GM19467 (cell line): ENCODE results near the gene TRIM3.
A peak's percentile ranks its signal among the peaks of the same experiment; 100 is the strongest.

Source experiments
- ATAC-seq: cut with Tn5 transposase; IDR thresholded peaks from one replicate; pipeline ENCODE4 v1.9.1; 2021; ENCODE audit warnings: mild to moderate bottlenecking, moderate library complexity; ENCODE audit not compliant: unreplicated experiment

TRIM3 gene

GRCh38 chr11:6442441-6442840 is 31.3 kb downstream of the TRIM3 start:
- no peak for ATAC-seq

- ATAC-seq: no peak
Observed at GRCh38 chr11:6440906-6441358, 32.8 kb downstream of the TRIM3 start, which contains the start of gene HPX. Gene HPX, minus strand, starts transcription at chr11:6440987. Its CDS starts 24 bp downstream, at chr11:6440963.

- no peak for ATAC-seq
Observed at GRCh38 chr11:6438979-6439571, 34.7 kb downstream of the TRIM3 start.

GRCh38 chr11:6437993-6438392 is 35.7 kb downstream of the TRIM3 start:
- ATAC-seq: no peak

- ATAC-seq: no peak
Observed at GRCh38 chr11:6437423-6437822, 36.3 kb downstream of the TRIM3 start.

GRCh38 chr11:6433998-6434660 is 39.6 kb downstream of the TRIM3 start:
- no peak for ATAC-seq

GRCh38 chr11:6431861-6432260 is 41.9 kb downstream of the TRIM3 start:
- no peak for ATAC-seq

GRCh38 chr11:6427516-6427915 is 46.2 kb downstream of the TRIM3 start:
- no peak for ATAC-seq

GRCh38 chr11:6420677-6421076 is 53.1 kb downstream of the TRIM3 start:
- no peak for ATAC-seq

GRCh38 chr11:6419009-6419631 is 54.6 kb downstream of the TRIM3 start, which contains the start of gene APBB1:
Gene APBB1, minus strand, starts transcription at chr11:6419094. Its CDS starts 7,747 bp downstream, at chr11:6411347.
- peak; percentile 43 for ATAC-seq

GRCh38 chr11:6418557-6419008 is 55.2 kb downstream of the TRIM3 start:
- no peak for ATAC-seq

GRCh38 chr11:6417907-6418556 is 55.7 kb downstream of the TRIM3 start:
- ATAC-seq: no peak

GRCh38 chr11:6415797-6416196 is 57.9 kb downstream of the TRIM3 start:
- no peak for ATAC-seq

GRCh38 chr11:6414874-6415328 is 58.8 kb downstream of the TRIM3 start:
- ATAC-seq: no peak

GRCh38 chr11:6413791-6414201 is 59.9 kb downstream of the TRIM3 start:
- ATAC-seq: no peak

GRCh38 chr11:6411594-6412031 is 62.1 kb downstream of the TRIM3 start:
- no peak for ATAC-seq

- no peak for ATAC-seq
Observed at GRCh38 chr11:6410695-6411430, 62.9 kb downstream of the TRIM3 start.

- no peak for ATAC-seq
Observed at GRCh38 chr11:6406370-6406769, 67.4 kb downstream of the TRIM3 start.

- no peak for ATAC-seq
Observed at GRCh38 chr11:6405846-6406245, 67.9 kb downstream of the TRIM3 start.

- ATAC-seq: no peak
Observed at GRCh38 chr11:6405052-6405667, 68.6 kb downstream of the TRIM3 start.
